IPS-18a (cell line): ENCODE results near the gene LRP8.

Experiments
- H3K27ac ChIP-seq: one replicate; pipeline ENCODE4 v1.5.1; 2013; ENCODE audit warnings: low read length
- H3K27me3 ChIP-seq: one replicate; pipeline ENCODE4 v1.6.1; 2013; ENCODE audit warnings: mild to moderate bottlenecking, low read length; ENCODE audit not compliant: control insufficient read depth, insufficient read depth
- H3K36me3 ChIP-seq: one replicate; pipeline ENCODE4 v1.6.1; 2013; ENCODE audit warnings: low read depth, low read length; ENCODE audit not compliant: control insufficient read depth
- H3K4me1 ChIP-seq: one replicate; pipeline ENCODE4 v1.6.1; 2013; ENCODE audit warnings: low read depth, low read length; ENCODE audit not compliant: control insufficient read depth
- H3K4me3 ChIP-seq: one replicate; pipeline ENCODE4 v1.5.1; 2013; ENCODE audit warnings: low read length
- H3K9ac ChIP-seq: one replicate; pipeline ENCODE4 v1.6.1; 2013; ENCODE audit warnings: mild to moderate bottlenecking, low read length, moderate library complexity
- H3K9me3 ChIP-seq: one replicate; pipeline ENCODE4 v1.6.1; 2013; ENCODE audit warnings: low read depth, low read length; ENCODE audit not compliant: control insufficient read depth

The LRP8 gene

GRCh38 chr1:53325326-53326087 is 2.4 kb downstream of the LRP8 start:
- Histone ChIP-seq H3K9ac (peak overlapping the region; percentile 93), H3K27me3 (no peaks in the 10 kb centered on the region), H3K36me3 (peaks cover 47% of the 10 kb centered on the region), H3K9me3 (no peaks in the 10 kb centered on the region), H3K4me1 (peaks cover 13% of the 10 kb centered on the region), H3K27ac (peak overlapping the region; percentile 74), H3K4me3 (peak overlapping the region; percentile 96)

- Histone ChIP-seq H3K36me3 (peaks cover 53% of the 10 kb centered on the region), H3K9ac (peak overlapping the region; percentile 93), H3K27me3 (no peaks in the 10 kb centered on the region), H3K4me1 (peaks cover 13% of the 10 kb centered on the region), H3K27ac (no peak overlapping the region), H3K9me3 (no peaks in the 10 kb centered on the region), H3K4me3 (no peak overlapping the region)
Observed at GRCh38 chr1:53324728-53325297, 3.1 kb downstream of the LRP8 start.

GRCh38 chr1:53324321-53324720 is 3.5 kb downstream of the LRP8 start:
- H3K4me3 ChIP-seq, result no peak overlapping the region
- H3K4me1 ChIP-seq, result peaks cover 13% of the 10 kb centered on the region
- H3K27ac ChIP-seq, result no peak overlapping the region
- no peak overlapping the region for H3K9ac ChIP-seq
- H3K9me3 ChIP-seq, result no peaks in the 10 kb centered on the region
- peaks cover 53% of the 10 kb centered on the region for H3K36me3 ChIP-seq
- no peaks in the 10 kb centered on the region for H3K27me3 ChIP-seq

GRCh38 chr1:53323316-53323715 is 4.6 kb downstream of the LRP8 start:
- Histone ChIP-seq H3K4me3 (no peak overlapping the region), H3K9ac (no peak overlapping the region), H3K4me1 (peaks cover 9% of the 10 kb centered on the region), H3K27me3 (no peaks in the 10 kb centered on the region), H3K27ac (no peak overlapping the region), H3K36me3 (peaks cover 63% of the 10 kb centered on the region), H3K9me3 (no peaks in the 10 kb centered on the region)

GRCh38 chr1:53321776-53322602 is 5.9 kb downstream of the LRP8 start:
- Histone ChIP-seq H3K36me3 (peaks cover 68% of the 10 kb centered on the region), H3K4me1 (peaks cover 9% of the 10 kb centered on the region), H3K4me3 (no peak overlapping the region), H3K27ac (no peak overlapping the region), H3K9me3 (no peaks in the 10 kb centered on the region), H3K27me3 (no peaks in the 10 kb centered on the region), H3K9ac (no peak overlapping the region)

- no peak overlapping the region for H3K9ac ChIP-seq
- H3K27ac ChIP-seq, result no peak overlapping the region
- no peaks in the 10 kb centered on the region for H3K27me3 ChIP-seq
- peaks cover 9% of the 10 kb centered on the region for H3K4me1 ChIP-seq
- no peak overlapping the region for H3K4me3 ChIP-seq
- peaks cover 68% of the 10 kb centered on the region for H3K36me3 ChIP-seq
- no peaks in the 10 kb centered on the region for H3K9me3 ChIP-seq
Observed at GRCh38 chr1:53321366-53321765, 6.5 kb downstream of the LRP8 start.

GRCh38 chr1:53320646-53321045 is 7.2 kb downstream of the LRP8 start:
- H3K4me3 ChIP-seq, result no peak overlapping the region
- H3K9ac ChIP-seq, result no peak overlapping the region
- peaks cover 6% of the 10 kb centered on the region for H3K4me1 ChIP-seq
- H3K27ac ChIP-seq, result no peak overlapping the region
- H3K27me3 ChIP-seq, result no peaks in the 10 kb centered on the region
- H3K9me3 ChIP-seq, result no peaks in the 10 kb centered on the region
- H3K36me3 ChIP-seq, result peaks cover 68% of the 10 kb centered on the region

- no peaks in the 10 kb centered on the region for H3K9me3 ChIP-seq
- no peaks in the 10 kb centered on the region for H3K27me3 ChIP-seq
- no peaks in the 10 kb centered on the region for H3K4me1 ChIP-seq
- no peak overlapping the region for H3K4me3 ChIP-seq
- H3K27ac ChIP-seq, result no peak overlapping the region
- no peak overlapping the region for H3K9ac ChIP-seq
- H3K36me3 ChIP-seq, result peaks cover 68% of the 10 kb centered on the region
Observed at GRCh38 chr1:53319296-53320101, 8.4 kb downstream of the LRP8 start.

GRCh38 chr1:53317646-53318539 is 10.0 kb downstream of the LRP8 start:
- no peak overlapping the region for H3K9ac ChIP-seq
- H3K9me3 ChIP-seq, result no peaks in the 10 kb centered on the region
- H3K4me3 ChIP-seq, result no peak overlapping the region
- H3K4me1 ChIP-seq, result no peaks in the 10 kb centered on the region
- H3K27ac ChIP-seq, result no peak overlapping the region
- no peaks in the 10 kb centered on the region for H3K27me3 ChIP-seq
- peaks cover 64% of the 10 kb centered on the region for H3K36me3 ChIP-seq

- no peak overlapping the region for H3K4me3 ChIP-seq
- H3K27me3 ChIP-seq, result no peaks in the 10 kb centered on the region
- H3K9me3 ChIP-seq, result no peaks in the 10 kb centered on the region
- peaks cover 55% of the 10 kb centered on the region for H3K36me3 ChIP-seq
- H3K27ac ChIP-seq, result no peak overlapping the region
- no peaks in the 10 kb centered on the region for H3K4me1 ChIP-seq
- no peak overlapping the region for H3K9ac ChIP-seq
Observed at GRCh38 chr1:53316766-53317581, 10.9 kb downstream of the LRP8 start.
